ENCODE data around the gene KCNJ4.

Gene KCNJ4

GRCh38 chr22:38429499-38430068, 25.4 kb downstream of the KCNJ4 start:
- no peak for DNase-seq (ENCODE audit: low read depth)

- no peak for DNase-seq (ENCODE audit: low read depth)
These were observed 26.3 kb downstream of the KCNJ4 start for GRCh38 chr22:38428714-38429113.

GRCh38 chr22:38427940-38428339, 27.1 kb downstream of the KCNJ4 start:
- no peak for DNase-seq (ENCODE audit: low read depth)

GRCh38 chr22:38427465-38427864, 27.5 kb downstream of the KCNJ4 start:
- DNase-seq (ENCODE audit: low read depth) = no peak

- no peak for DNase-seq (ENCODE audit: low read depth)
These were observed 28.4 kb downstream of the KCNJ4 start for GRCh38 chr22:38426628-38427027.

GRCh38 chr22:38424525-38425080, 30.4 kb downstream of the KCNJ4 start:
- DNase-seq (ENCODE audit: low read depth) = no peak

GRCh38 chr22:38423512-38424503, 31.2 kb downstream of the KCNJ4 start:
- no peak for DNase-seq (ENCODE audit: low read depth)

- DNase-seq (ENCODE audit: low read depth) = no peak
These were observed 32.1 kb downstream of the KCNJ4 start for GRCh38 chr22:38422611-38423511.

GRCh38 chr22:38420734-38421133, 34.3 kb downstream of the KCNJ4 start:
- DNase-seq (ENCODE audit: low read depth) = no peak

- no peak for DNase-seq (ENCODE audit: low read depth)
These were observed 35.2 kb downstream of the KCNJ4 start for GRCh38 chr22:38419858-38420160.

- no peak for DNase-seq (ENCODE audit: low read depth)
These were observed 35.7 kb downstream of the KCNJ4 start for GRCh38 chr22:38419121-38419857.

GRCh38 chr22:38418589-38418988, 36.4 kb downstream of the KCNJ4 start:
- DNase-seq (ENCODE audit: low read depth) = no peak

- DNase-seq (ENCODE audit: low read depth) = no peak
These were observed 37.5 kb downstream of the KCNJ4 start for GRCh38 chr22:38417252-38418060.

- no peak for DNase-seq (ENCODE audit: low read depth)
These were observed 38.3 kb downstream of the KCNJ4 start for GRCh38 chr22:38416621-38417251.

GRCh38 chr22:38415561-38416321, 39.3 kb downstream of the KCNJ4 start:
- no peak for DNase-seq (ENCODE audit: low read depth)

GRCh38 chr22:38415046-38415445, 40.0 kb downstream of the KCNJ4 start:
- DNase-seq (ENCODE audit: low read depth) = no peak

GRCh38 chr22:38414009-38414395, 41.0 kb downstream of the KCNJ4 start:
- DNase-seq (ENCODE audit: low read depth) = no peak

GRCh38 chr22:38413085-38414008, 41.7 kb downstream of the KCNJ4 start:
- DNase-seq (ENCODE audit: low read depth) = no peak
